Neuron (in vitro differentiated cells): ENCODE results near the gene DDR2.
A peak's percentile ranks its signal among the peaks of the same experiment; 100 is the strongest.

Experiments used
- H2AFZ ChIP-seq: one replicate; pipeline ENCODE4 v1.6.1; 2013; ENCODE audit warnings: low read depth, mild to moderate bottlenecking, inconsistent platforms, low read length, moderate library complexity
- H3K27me3 ChIP-seq: one replicate; pipeline ENCODE4 v1.6.1; 2013; ENCODE audit warnings: low read length; ENCODE audit not compliant: insufficient read depth
- H3K36me3 ChIP-seq: one replicate; pipeline ENCODE4 v1.6.1; 2013; ENCODE audit warnings: low read length; ENCODE audit not compliant: insufficient read depth
- H3K4me1 ChIP-seq: one replicate; pipeline ENCODE4 v1.6.1; 2013; ENCODE audit warnings: low read length; ENCODE audit not compliant: insufficient read depth
- H3K4me3 ChIP-seq: 2 replicates; pipeline ENCODE4 v1.5.1; 2013; ENCODE audit warnings: mild to moderate bottlenecking, low read length, moderate library complexity
- H3K9me3 ChIP-seq: one replicate; pipeline ENCODE4 v1.6.1; 2013; ENCODE audit warnings: low read length

Gene DDR2

GRCh38 chr1:162682013-162682419, 49.8 kb downstream of the DDR2 start:
- Histone ChIP-seq H3K4me1 (no peaks in the 10 kb centered on the region), H3K27me3 (no peaks in the 10 kb centered on the region), H3K36me3 (no peaks in the 10 kb centered on the region), H3K4me3 (no peak overlapping the region), H2AFZ (no peak overlapping the region), H3K9me3 (no peaks in the 10 kb centered on the region)

GRCh38 chr1:162687870-162688269, 55.6 kb downstream of the DDR2 start:
- no peak overlapping the region for H2AFZ ChIP-seq

GRCh38 chr1:162688521-162688920, 56.3 kb downstream of the DDR2 start:
- H3K27me3 ChIP-seq, result no peaks in the 10 kb centered on the region
- H3K9me3 ChIP-seq, result no peaks in the 10 kb centered on the region
- H3K4me3 ChIP-seq, result no peak overlapping the region
- H2AFZ ChIP-seq, result no peak overlapping the region
- peaks cover 2% of the 10 kb centered on the region for H3K4me1 ChIP-seq
- no peaks in the 10 kb centered on the region for H3K36me3 ChIP-seq

More at GRCh38 chr1:162687870-162688269, 55.6 kb downstream of the DDR2 start:
- Histone ChIP-seq H3K4me1 (peaks cover 2% of the 10 kb centered on the region), H3K36me3 (no peaks in the 10 kb centered on the region), H3K27me3 (no peaks in the 10 kb centered on the region), H3K9me3 (no peaks in the 10 kb centered on the region), H3K4me3 (no peak overlapping the region)

GRCh38 chr1:162688931-162689330, 56.7 kb downstream of the DDR2 start:
- Histone ChIP-seq H3K4me1 (peaks cover 2% of the 10 kb centered on the region), H3K36me3 (no peaks in the 10 kb centered on the region), H3K27me3 (no peaks in the 10 kb centered on the region), H3K4me3 (no peak overlapping the region), H3K9me3 (no peaks in the 10 kb centered on the region), H2AFZ (no peak overlapping the region)

- peaks cover 2% of the 10 kb centered on the region for H3K4me1 ChIP-seq
- no peak overlapping the region for H3K4me3 ChIP-seq
These were observed 57.7 kb downstream of the DDR2 start for GRCh38 chr1:162689745-162690671.

GRCh38 chr1:162690672-162691434, 58.6 kb downstream of the DDR2 start:
- H3K27me3 ChIP-seq, result no peaks in the 10 kb centered on the region
- no peaks in the 10 kb centered on the region for H3K9me3 ChIP-seq
- no peaks in the 10 kb centered on the region for H3K36me3 ChIP-seq
- H3K4me1 ChIP-seq, result peaks cover 4% of the 10 kb centered on the region
- H3K4me3 ChIP-seq, result no peak overlapping the region
- H2AFZ ChIP-seq, result no peak overlapping the region

More at GRCh38 chr1:162689745-162690671, 57.7 kb downstream of the DDR2 start:
- Histone ChIP-seq H3K36me3 (no peaks in the 10 kb centered on the region), H3K27me3 (no peaks in the 10 kb centered on the region), H3K9me3 (no peaks in the 10 kb centered on the region), H2AFZ (no peak overlapping the region)

- Histone ChIP-seq H3K4me1 (peaks cover 15% of the 10 kb centered on the region), H3K36me3 (no peaks in the 10 kb centered on the region), H3K4me3 (no peak overlapping the region), H2AFZ (no peak overlapping the region), H3K27me3 (no peaks in the 10 kb centered on the region), H3K9me3 (no peaks in the 10 kb centered on the region)
These were observed 59.8 kb downstream of the DDR2 start for GRCh38 chr1:162691999-162692575.

GRCh38 chr1:162694911-162695310, 62.6 kb downstream of the DDR2 start:
- H3K4me1 ChIP-seq, result peaks cover 18% of the 10 kb centered on the region
- no peaks in the 10 kb centered on the region for H3K36me3 ChIP-seq
- no peak overlapping the region for H2AFZ ChIP-seq
- no peak overlapping the region for H3K4me3 ChIP-seq
- H3K27me3 ChIP-seq, result no peaks in the 10 kb centered on the region
- H3K9me3 ChIP-seq, result no peaks in the 10 kb centered on the region

GRCh38 chr1:162695687-162696086, 63.4 kb downstream of the DDR2 start:
- H3K4me3 ChIP-seq, result no peak overlapping the region

GRCh38 chr1:162696286-162696862, 64.1 kb downstream of the DDR2 start:
- Histone ChIP-seq H3K36me3 (no peaks in the 10 kb centered on the region), H3K4me1 (peaks cover 18% of the 10 kb centered on the region), H3K4me3 (peak overlapping the region; percentile 9), H3K27me3 (no peaks in the 10 kb centered on the region), H2AFZ (peak overlapping the region; percentile 30), H3K9me3 (no peaks in the 10 kb centered on the region)

More at GRCh38 chr1:162695687-162696086, 63.4 kb downstream of the DDR2 start:
- Histone ChIP-seq H3K27me3 (no peaks in the 10 kb centered on the region), H2AFZ (no peak overlapping the region), H3K9me3 (no peaks in the 10 kb centered on the region), H3K4me1 (peaks cover 20% of the 10 kb centered on the region), H3K36me3 (no peaks in the 10 kb centered on the region)

GRCh38 chr1:162697140-162697895, 65.1 kb downstream of the DDR2 start:
- H3K4me3 ChIP-seq, result no peak overlapping the region
- no peaks in the 10 kb centered on the region for H3K9me3 ChIP-seq
- no peaks in the 10 kb centered on the region for H3K36me3 ChIP-seq
- no peak overlapping the region for H2AFZ ChIP-seq
- peaks cover 18% of the 10 kb centered on the region for H3K4me1 ChIP-seq
- H3K27me3 ChIP-seq, result no peaks in the 10 kb centered on the region

GRCh38 chr1:162699366-162699765, 67.1 kb downstream of the DDR2 start:
- Histone ChIP-seq H2AFZ (no peak overlapping the region), H3K9me3 (no peaks in the 10 kb centered on the region), H3K27me3 (no peaks in the 10 kb centered on the region), H3K4me3 (no peak overlapping the region), H3K36me3 (no peaks in the 10 kb centered on the region), H3K4me1 (peaks cover 18% of the 10 kb centered on the region)
